ENCODE measurements around the gene GPR148.

Gene GPR148

GRCh38 chr2:130749641-130750040 lies 20.8 kb downstream of the GPR148 start:
- DNase-seq: no peak

GRCh38 chr2:130754811-130755210 lies 25.9 kb downstream of the GPR148 start:
- DNase-seq: no peak

- DNase-seq: no peak
Observed at GRCh38 chr2:130755256-130756052, 26.6 kb downstream of the GPR148 start, which contains the start of gene AMER3. AMER3 (plus strand) TSS chr2:130755540; CDS start chr2:130762073, 6,533 bp downstream.

- no peak for DNase-seq
Observed at GRCh38 chr2:130756053-130756873, 27.4 kb downstream of the GPR148 start.

- DNase-seq: no peak
Observed at GRCh38 chr2:130756874-130757668, 28.2 kb downstream of the GPR148 start.

GRCh38 chr2:130759906-130760753 lies 31.3 kb downstream of the GPR148 start:
- no peak for DNase-seq

- no peak for DNase-seq
Observed at GRCh38 chr2:130760754-130761751, 32.2 kb downstream of the GPR148 start.

- DNase-seq: no peak
Observed at GRCh38 chr2:130762031-130762909, 33.4 kb downstream of the GPR148 start.

- no peak for DNase-seq
Observed at GRCh38 chr2:130762910-130763385, 34.1 kb downstream of the GPR148 start.

GRCh38 chr2:130763405-130763804 lies 34.5 kb downstream of the GPR148 start:
- DNase-seq: no peak

- no peak for DNase-seq
Observed at GRCh38 chr2:130764035-130764820, 35.4 kb downstream of the GPR148 start.

GRCh38 chr2:130764821-130765115 lies 35.9 kb downstream of the GPR148 start:
- no peak for DNase-seq

- no peak for DNase-seq
Observed at GRCh38 chr2:130765464-130765863, 36.6 kb downstream of the GPR148 start.

GRCh38 chr2:130766037-130766436 lies 37.2 kb downstream of the GPR148 start:
- DNase-seq: no peak

- no peak for DNase-seq
Observed at GRCh38 chr2:130766711-130767407, 38.0 kb downstream of the GPR148 start.

- no peak for DNase-seq
Observed at GRCh38 chr2:130767408-130767775, 38.5 kb downstream of the GPR148 start.

- no peak for DNase-seq
Observed at GRCh38 chr2:130768191-130768855, 39.5 kb downstream of the GPR148 start.
